Activated CD4-positive, alpha-beta T cell treated with anti-CD3 and anti-CD28 coated beads, Interleukin-2, amount 50 U/mL, for 24 hours (primary cell): ENCODE results near the gene NDUFA12.

Experiments used
- DNase-seq, 2 donors: peaks; one replicate each; pipeline ENCODE4 v3.0.0-alpha.2; 2020; ENCODE audit warnings: low read depth in 1 of 2, low spot score in 1 of 2

NDUFA12 gene

GRCh38 chr12:94982456-94982855 lies 21.0 kb downstream of the NDUFA12 start:
- DNase-seq = no peak

- DNase-seq = no peak
These were observed 22.9 kb downstream of the NDUFA12 start for GRCh38 chr12:94980577-94980976.

GRCh38 chr12:94979941-94980340 lies 23.6 kb downstream of the NDUFA12 start:
- no peak for DNase-seq

- no peak for DNase-seq
These were observed 25.6 kb downstream of the NDUFA12 start for GRCh38 chr12:94977766-94978468.

- DNase-seq = no peak
These were observed 30.3 kb downstream of the NDUFA12 start for GRCh38 chr12:94973221-94973620.

GRCh38 chr12:94972795-94973194 lies 30.7 kb downstream of the NDUFA12 start:
- no peak for DNase-seq

GRCh38 chr12:94971923-94972322 lies 31.6 kb downstream of the NDUFA12 start:
- no peak for DNase-seq

GRCh38 chr12:94970560-94970959 lies 32.9 kb downstream of the NDUFA12 start:
- no peak for DNase-seq

- no peak for DNase-seq
These were observed 34.1 kb downstream of the NDUFA12 start for GRCh38 chr12:94969424-94969823.

- DNase-seq = no peak
These were observed 37.4 kb downstream of the NDUFA12 start for GRCh38 chr12:94965982-94966630.

- no peak for DNase-seq
These were observed 39.8 kb downstream of the NDUFA12 start for GRCh38 chr12:94963649-94964048.

- DNase-seq = no peak
These were observed 40.8 kb downstream of the NDUFA12 start for GRCh38 chr12:94962670-94963069.

GRCh38 chr12:94961911-94962310 lies 41.6 kb downstream of the NDUFA12 start:
- no peak for DNase-seq

GRCh38 chr12:94961256-94961824 lies 42.2 kb downstream of the NDUFA12 start:
- DNase-seq = no peak

- DNase-seq = no peak
These were observed 46.5 kb downstream of the NDUFA12 start for GRCh38 chr12:94957006-94957405.

GRCh38 chr12:94954948-94955592 lies 48.4 kb downstream of the NDUFA12 start:
- no peak for DNase-seq

GRCh38 chr12:94954029-94954685 lies 49.3 kb downstream of the NDUFA12 start:
- no peak for DNase-seq

GRCh38 chr12:94952325-94952724 lies 51.2 kb downstream of the NDUFA12 start:
- DNase-seq = no peak

GRCh38 chr12:94951071-94951934 lies 52.2 kb downstream of the NDUFA12 start:
- DNase-seq = no peak

GRCh38 chr12:94948232-94948810 lies 55.2 kb downstream of the NDUFA12 start:
- DNase-seq = no peak
